ENCODE measurements around the gene WDR73.
"Not testable (repeated sequence)": the region's sequence is repeated elsewhere in the genome, so short reads cannot be mapped to it uniquely, and the experiment has no call there.

The WDR73 gene

DNA sequence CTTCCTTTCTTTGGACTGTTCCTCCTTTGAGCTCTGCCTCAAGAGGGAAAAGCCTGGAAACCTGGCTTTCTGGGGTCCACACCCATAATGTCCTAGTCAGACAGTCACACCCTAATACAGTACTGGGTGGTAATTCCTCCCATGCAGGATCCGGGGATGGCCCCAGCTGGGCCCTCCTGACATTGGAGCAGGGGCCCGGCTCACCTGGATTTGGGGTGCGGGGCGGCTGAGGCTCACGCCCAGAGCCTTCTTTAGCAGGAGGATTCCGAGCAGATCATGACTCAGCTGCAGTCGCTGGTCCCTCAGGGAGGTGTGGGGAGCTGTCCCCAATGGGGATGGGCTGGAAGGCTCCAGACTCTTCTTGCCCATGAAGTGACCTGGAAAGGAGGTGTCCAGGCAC, 2.9 kb upstream of the WDR73 start:
- no peak for DNase-seq

DNA sequence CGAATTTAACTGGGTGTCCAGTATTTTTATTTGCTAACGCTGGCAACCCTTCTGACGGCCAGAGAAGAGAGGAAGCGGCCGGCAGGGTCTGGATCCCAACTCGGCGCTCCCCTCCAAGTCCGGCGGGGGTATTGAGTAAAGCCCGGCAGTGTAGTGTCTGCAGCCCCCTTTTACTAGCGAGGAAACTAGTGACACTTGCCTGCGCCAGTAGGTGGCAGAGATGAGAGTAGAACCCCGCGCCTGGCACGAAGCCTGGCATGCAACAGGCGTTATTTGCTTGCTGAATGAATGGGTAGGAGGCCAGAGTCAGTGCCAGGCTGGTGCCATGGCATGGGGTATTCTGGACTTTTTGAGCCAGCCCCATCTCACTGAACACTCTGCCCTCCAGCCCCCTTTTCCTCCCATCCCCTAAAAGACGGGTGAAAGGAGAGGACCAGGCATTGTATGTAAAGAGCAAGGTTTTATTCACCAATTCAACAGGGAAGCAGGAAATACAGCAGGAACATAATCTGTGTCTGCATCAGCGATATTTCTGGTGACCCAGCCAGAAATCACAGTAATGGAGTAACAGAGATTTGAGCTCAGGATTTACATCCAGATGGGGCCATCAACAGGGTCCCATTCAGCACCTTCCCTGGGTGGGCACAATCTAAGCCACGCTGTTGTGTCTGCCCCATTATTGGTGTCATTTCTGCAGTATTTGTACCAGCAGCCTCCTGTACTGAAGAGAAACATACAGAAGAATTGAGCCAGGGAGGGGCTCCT, 788 bp upstream of the WDR73 start:
- DNase-seq = peak; percentile 84

DNA sequence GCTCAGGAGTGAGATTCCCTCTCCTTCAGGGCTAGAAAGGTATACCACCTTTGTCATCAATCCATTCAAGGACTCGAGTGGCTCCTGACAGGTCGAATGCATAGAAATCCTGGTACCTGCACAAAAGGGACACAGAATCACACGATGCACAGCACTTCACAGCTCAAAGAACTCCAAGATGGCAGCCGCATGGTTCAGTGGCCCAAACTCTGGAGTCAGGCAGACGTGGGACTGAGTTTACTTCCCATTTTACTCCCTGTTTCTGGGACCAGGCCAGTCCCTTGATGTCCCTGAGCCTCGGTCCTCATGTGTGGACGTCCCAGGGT, 536 bp downstream of the WDR73 start:
- DNase-seq = peak; percentile 18

DNA sequence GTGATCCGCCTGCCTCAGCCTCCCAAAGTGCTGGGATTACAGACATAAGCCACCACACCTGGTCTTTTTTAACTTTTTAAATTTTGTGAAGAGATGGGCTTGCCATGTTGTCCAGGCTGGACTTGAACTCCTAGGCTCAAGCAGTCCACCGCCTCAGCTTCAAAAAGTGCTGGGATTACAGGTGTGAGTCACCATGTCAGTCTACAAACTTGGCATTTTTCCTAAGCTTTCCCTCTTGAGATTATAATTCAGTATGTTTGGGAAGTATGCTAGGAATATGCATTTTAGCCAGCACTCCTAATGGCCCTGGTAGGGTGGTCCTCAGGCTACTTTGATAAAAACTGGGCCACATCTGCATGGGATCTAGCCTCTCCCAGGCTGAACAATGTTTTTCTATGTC, 4.4 kb downstream of the WDR73 start:
- no peak for DNase-seq

DNA sequence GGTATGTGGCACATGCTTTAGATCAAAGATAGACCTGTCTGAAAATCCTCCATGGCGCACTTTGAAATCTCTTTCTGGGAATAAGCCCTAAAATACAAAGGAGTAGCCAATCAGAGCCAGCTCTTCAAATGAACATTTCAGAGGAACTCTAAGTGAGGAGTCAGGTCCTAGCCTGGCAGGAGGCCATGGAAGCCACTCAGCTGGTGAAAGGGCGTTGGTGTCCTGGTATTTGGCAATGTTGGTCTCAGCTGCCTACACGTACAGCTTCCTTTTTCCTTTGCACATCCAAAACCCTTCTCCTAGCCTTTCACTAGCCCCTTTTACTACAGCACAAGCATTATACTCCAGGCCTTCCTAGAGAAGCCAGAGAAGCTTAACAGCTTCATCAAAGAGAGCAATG, 5.5 kb downstream of the WDR73 start:
- no peak for DNase-seq

DNA sequence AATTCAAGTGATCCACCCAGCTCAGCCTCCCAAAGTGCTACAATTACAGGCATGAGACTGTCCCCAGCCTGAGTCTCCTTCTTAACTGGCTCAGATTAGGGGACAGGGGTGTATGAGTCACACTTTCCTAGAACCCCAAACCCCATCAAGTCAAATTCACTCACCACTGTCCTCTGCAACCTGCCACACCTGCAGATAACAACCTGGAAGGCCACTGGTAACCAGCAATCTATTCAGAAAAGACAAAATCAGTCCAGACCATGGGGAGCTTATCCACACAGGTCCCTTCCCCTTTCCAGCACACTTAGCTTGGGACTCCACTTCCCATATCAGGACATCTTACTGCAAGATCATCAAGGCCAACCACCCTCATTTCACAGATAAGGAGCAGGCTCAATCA, 6.4 kb downstream of the WDR73 start:
- DNase-seq = no peak

DNA sequence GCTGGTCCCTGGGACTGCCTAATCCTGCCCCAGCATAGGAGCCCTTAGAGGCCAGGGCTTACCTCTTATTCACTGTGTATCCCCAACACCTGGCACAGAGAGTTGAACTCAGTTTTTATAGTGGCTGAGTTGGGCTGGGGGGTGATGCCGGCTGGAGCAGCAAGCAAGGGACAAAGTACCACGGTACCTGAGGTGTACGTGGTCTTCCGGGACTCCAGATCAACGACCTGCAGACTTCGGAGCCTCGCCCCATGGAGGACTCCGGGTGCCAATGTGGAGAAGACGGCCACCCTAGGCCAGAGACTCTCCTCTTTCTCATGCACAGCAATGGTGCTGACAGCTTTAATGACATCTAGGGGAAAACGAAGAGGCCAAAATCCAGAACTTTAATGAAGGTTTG, 8.1 kb downstream of the WDR73 start:
- DNase-seq = no peak

DNA sequence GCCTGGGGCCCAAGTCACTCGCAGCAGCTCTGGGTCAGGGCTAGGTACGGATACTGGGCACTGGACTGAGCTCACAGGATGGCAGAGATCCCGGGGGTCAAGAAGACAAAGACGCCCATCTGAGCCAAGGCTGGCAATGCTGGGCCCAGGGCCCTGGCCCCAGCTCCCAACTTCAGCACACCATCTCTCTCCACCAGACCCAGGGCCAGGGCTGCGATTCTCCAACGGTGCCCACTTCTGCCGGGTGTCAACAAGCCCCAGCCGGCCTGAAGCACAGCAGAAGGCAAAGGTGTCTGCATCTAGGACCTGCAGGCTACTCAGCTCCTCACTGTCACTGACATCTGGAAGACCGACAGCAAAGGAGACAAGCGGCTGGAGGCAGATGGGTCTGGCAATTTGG, 8.6 kb downstream of the WDR73 start:
- DNase-seq = no peak

DNA sequence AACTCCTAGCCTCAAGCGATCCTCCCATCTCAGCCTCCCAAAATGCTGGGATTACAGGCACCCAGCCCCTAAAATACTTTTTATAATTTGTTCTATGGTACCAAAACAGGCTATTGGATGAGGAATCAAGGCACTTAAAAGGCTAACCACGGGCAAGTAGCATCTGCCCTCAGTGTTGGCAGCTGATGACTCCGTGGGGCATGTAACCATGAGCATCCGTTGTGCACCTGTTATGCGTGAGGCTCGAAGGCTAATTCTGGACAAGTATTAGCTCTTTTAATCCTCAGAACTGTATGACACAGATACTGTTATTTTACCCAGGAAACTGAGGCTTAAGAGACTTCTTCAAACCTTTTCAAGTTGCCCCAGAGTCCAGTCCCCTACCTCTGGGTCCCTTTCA, 10.2 kb downstream of the WDR73 start:
- DNase-seq = no peak

DNA sequence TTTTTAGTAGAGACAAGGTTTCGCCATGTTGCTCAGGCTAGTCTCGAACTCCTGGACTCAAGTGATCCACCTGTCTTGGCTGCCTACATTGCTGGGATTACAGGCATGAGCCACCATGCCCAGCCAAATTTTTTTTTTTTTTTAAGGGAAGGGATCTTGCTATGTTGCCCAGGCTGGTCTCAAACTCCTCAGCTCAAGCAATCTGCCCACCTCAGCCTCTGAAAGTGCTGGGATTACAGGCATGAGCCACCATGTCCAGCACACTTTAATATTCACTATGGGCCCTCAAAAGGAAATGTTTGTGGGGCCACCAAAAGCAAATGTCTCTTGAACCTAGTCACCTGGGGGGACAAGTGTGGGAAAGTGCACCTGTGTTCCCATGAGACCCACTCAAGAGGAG, 11.4 kb downstream of the WDR73 start:
- not testable (repeated sequence) for DNase-seq

DNA sequence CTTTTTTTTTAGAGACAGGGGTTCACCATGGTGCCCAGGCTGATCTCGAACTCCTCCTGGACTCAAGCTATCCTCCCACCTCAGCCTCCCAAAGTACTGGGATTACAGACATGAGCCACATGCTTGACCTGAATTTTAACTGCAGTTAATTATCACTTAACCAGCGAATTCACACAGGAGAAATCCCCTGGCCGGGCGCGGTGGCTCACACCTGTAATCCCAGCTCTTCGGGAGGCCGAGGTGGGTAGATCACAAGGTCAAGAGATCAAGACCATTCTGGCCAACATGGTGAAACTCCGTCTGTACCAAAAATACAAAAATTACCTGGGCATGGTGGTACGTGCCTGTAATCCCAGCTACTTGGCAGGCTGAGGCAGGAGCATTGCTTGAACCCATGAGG, 12.2 kb downstream of the WDR73 start:
- DNase-seq = not testable (repeated sequence)

DNA sequence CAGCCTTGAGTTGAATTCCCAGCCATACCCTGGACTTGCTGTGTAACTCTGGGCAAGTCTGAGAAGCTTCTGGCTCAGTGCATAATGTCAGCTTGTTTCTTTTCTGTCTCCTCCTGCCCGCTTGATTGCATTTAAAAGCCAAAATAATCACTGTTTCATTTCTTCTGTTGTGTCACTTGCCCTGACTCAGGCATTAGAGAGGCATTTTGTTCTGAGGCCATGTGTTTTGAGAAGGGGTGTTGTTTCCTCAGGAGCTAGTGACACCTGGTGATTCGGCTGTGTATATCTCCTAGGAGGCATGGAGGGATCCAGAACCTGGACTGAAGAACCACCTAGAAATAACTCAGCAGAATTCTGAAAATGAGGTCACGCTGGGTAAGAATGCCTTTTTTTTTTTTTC, 16.0 kb downstream of the WDR73 start:
- no peak for DNase-seq

DNA sequence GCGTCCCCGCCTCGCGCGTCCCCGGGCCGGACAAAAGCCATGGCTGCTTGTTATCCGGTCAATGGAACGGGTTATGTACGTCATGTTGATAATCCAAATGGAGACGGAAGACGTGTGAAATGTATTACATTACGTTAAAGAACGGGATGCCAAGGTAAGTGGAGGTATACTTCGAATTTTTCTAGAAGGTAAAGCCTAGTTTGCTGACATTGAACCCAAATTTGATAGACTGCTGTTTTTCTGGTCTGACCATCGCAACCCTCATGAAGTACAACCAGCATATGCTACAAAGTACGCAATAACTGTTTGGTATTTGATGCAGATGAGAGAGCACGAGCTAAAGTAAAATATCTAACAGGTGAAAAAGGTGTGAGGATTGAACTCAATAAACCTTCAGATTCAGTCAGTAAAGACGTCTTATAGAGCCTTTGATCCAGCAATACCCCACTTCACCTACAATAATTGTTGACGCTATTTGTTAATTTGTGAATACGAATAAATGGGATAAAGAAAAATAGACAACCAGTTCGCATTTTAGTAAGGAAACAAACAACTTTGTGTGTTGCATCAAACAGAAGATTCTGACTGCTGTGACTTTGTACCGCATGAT, 19.8 kb downstream of the WDR73 start:
- no peak for DNase-seq

DNA sequence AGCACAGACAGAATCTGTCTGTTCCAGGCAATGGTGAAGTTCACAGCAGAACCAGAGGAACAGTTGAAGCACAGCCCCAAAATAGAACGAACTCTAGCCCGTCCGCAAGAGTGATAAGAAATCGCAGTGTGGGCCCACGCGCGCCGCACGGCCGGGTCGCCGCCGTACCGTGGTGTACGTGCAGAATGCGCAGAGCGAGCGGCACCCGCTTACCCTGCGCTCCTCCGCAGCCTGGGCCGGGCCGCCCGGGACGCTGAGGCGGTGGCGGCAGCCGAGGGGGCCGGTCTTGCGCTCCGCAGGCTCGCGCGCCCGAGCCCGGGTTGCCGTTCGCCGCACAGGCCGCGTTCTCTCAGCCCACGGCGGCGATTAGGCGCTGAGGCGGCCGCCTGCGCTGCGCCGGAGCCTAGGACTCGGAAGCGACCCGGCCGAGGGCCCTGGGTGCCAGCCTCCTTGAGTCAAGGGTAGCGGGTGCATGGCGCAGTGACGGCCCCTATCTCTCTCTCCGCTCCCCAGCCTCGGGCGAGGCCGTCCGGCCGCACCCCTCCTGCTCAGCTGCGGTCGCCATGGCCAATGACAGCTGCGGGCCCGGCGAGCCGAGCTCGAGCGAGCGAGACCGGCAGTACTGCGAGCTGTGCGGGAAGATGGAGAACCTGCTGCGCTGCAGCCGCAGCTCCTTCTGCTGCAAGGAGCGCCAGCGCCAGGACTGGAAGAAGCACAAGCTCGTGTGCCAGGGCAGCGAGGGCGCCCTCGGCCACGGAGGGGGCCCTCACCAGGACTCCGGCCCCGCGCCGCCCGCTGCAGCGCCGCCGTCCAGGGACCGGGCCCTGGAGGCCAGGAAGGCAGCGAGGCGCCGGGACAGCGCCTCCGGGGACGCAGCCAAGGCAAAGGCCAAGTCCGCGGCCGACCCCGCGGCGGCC, 20.5 kb downstream of the WDR73 start:
- peak; percentile 79 for DNase-seq

DNA sequence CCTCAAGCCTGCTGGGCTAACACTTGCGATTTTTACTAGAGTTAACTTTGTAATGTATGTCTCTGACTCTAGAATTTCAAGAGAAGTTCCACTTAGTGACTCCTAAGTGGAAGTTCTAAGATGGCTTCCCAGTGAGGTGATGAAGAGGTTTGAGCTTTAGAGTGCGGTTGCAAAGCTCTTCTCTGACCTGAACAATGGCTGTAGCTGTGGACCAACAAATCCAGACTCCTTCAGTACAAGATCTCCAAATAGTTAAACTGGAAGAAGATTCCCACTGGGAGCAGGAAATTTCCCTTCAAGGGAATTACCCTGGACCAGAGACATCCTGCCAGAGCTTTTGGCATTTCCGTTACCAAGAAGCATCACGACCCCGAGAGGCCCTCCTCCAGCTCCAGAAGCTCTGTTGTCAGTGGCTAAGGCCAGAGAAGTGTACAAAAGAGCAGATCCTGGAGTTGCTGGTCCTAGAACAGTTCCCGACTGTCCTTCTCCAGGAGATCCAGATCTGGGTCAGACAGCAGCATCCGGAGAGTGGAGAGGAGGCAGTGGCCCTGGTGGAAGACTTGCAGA, 22.3 kb downstream of the WDR73 start:
- peak; percentile 19 for DNase-seq

DNA sequence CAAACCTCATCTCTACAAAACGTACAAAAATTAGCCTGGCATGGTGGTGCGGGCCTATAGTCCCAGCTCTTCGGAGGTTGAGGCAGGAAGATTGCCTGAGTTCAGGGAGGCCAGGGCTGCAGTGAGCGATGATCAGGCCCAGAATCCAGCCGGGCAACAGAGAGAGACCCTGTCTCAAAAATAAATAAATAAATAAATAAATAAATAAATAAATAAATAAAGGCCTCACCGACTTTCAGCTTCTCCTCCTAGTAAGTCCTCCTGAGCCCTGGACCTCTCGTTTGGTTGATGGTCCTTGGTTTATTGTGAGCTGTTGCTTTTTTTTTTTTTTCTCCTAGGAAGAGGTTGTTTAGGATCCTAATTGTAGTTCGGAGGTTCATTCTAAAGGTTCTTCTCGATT, 25.1 kb downstream of the WDR73 start:
- DNase-seq = no peak

DNA sequence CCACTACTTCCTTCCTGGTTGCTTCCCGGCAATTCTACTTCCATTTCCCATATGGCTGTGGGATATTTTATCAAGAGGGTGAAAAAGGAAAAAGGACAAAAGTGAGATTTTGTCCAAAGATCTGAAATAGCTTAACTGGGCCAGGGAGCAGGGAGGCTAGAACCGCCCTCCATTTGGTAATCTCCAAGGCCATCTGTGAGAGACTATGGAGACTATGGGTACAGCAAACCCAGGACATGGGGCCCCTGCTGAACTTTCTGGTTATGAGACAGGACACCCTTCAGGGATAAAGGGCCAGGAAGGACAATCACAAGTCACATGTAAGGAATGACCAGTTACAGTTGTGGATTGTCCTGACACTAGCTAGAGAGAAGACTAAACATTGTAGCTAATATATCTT, 29.0 kb downstream of the WDR73 start:
- no peak for DNase-seq

DNA sequence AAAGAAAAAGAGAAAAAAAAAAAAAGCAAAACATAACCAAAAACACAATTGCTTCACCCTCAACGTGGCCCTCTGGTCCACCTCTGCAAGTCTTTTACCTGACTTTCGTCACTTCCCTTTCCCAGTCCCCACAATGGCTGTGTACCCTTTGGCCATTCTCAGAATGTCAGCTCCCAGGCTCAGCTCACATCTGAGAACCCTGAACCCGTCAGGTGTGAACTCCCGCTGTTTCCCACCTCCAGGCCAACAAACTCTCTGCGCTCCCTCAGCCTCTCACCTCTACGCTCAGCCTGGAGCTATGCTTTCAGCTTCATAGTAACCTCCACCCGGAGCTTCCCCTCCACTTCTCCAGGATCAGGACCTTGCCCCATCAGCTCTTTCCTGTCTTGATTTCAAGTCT, 29.7 kb downstream of the WDR73 start:
- no peak for DNase-seq

DNA sequence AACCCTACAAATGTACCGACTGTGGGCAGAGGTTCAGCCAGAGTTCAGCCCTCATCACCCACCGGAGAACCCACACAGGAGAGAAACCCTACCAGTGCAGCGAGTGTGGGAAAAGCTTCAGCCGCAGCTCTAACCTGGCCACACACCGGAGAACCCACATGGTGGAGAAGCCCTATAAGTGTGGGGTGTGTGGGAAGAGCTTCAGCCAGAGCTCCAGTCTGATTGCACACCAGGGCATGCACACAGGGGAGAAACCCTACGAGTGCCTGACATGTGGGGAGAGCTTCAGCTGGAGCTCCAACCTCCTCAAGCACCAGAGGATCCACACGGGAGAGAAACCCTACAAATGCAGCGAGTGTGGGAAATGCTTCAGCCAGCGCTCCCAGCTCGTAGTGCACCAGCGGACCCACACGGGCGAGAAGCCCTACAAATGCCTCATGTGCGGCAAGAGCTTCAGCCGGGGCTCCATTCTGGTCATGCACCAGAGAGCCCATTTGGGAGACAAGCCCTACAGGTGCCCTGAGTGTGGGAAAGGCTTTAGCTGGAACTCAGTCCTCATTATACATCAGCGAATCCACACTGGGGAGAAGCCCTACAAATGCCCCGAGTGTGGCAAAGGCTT, 32.6 kb downstream of the WDR73 start:
- DNase-seq = no peak

DNA sequence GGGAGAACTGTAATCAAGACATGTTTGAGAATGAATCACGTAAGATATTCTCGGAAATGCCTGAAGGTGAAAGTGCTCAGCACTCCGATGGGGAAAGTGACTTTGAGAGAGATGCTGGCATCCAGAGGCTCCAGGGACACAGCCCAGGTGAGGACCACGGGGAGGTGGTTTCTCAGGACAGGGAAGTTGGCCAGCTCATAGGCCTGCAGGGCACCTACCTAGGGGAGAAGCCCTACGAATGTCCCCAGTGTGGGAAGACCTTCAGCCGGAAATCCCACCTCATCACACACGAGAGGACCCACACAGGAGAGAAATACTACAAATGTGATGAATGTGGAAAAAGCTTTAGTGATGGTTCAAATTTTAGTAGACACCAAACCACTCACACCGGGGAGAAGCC, 33.5 kb downstream of the WDR73 start:
- no peak for DNase-seq

DNA sequence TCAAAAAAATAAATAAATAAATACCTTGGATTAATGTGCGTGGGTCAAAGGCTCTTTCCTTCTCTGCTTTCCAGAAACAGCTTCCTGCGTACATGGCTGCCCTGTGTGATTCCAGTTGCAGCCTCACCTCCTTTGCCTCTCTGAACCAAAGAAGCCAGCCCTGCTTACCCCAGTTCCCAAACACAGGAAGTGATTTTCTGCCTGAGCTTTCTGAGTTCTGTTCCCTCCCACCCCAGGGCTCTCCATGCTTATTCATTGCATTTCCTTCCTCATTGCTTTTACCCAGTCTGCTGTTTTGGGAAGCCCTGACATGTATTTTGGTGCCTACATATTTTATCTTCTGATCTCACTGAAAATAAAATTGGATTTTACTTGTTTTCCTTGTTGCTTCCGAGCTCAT, 37.8 kb downstream of the WDR73 start:
- DNase-seq = no peak

DNA sequence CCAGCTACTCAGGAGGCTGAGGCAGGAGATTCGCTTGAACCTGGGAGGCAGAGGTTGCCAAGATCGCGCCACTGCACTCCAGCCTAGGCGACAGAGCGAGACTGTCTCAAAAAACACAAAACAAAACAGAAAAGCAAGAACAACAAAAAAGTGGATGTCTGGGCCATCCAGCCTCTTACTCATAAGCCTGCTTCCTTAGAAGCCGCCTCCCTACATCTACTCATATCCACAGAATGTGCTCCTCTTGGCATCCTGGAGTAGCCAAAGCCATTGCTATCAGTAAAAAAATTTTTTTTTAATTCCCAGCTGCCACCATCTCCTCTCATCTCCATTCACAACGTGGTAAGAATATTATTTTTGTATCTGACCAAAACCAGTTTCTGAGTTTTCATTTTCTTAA, 42.5 kb downstream of the WDR73 start:
- DNase-seq = no peak

DNA sequence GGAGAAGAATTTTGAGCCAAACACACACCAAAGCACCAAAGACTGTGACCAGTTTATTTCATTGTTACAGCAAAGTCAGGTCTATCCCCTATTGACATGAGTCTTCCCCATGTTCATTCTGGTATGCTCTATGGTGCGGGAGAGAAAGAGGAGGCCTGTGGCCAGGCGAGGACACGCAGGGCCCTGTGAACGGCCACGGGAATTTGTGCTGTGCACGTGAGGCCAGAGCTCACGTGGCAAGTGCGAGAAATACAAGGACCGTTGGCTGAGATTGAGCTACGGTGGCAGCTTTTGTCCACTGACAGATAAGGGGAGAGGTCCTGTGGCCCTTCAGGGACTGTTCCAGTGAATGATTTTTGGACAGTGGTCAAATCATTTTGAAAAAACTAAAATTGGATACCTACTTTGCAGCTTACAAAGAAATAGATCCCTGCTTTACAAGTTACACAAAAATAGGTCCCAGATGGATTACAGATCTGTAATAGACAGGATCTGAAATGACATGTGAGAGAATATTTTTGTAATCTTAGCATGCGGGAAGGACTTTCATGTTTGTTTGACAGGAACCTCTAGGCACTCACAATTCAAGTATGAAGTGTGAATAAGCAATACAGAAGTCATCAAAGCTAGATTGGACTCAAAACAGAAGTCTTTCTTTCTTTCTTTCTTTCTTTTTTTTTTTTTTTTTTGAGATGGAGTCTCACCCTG, 44.1 kb downstream of the WDR73 start:
- no peak for DNase-seq
